HCT116 (cell line): ENCODE data around the gene KLK15. TPM values are rescaled to one million over a fixed set of nuclear protein-coding genes. Genes with fewer than 3 reads are reported as not detected.

Experiments used
- ATAC-seq: fragments of 200-7000 bp; cut with Tn5 transposase; 2 replicates; pipeline ENCODE4 v1.9.1; 2020; ENCODE audit warnings: mild to moderate bottlenecking, moderate library complexity
- BruUV-seq: library from RNA; stranded (reverse); fragments of 400-500 nt; replicated peaks from 2 replicates; lab custom pipeline; 2021; lab: Mats Ljungman, UMichigan
- CTCF ChIA-PET: fragments of 300-600 bp; sonication (Branson Sonifier 250); formaldehyde crosslinking; loops from one replicate; lab custom pipeline; 2021; ENCODE audit warnings: antibody characterized with exemption; lab: Charles Lee
- POLR2A ChIA-PET: fragments of 300-600, 350-600 bp; sonication (Branson Sonifier 250); formaldehyde crosslinking; loops from one replicate; lab custom pipeline; 2021; ENCODE audit warnings: antibody characterized with exemption; lab: Charles Lee
- RAD21 ChIA-PET, 2 experiments: fragments of 300-600 bp; sonication (Branson Sonifier 250); formaldehyde crosslinking; loops; one replicate each; lab custom pipeline; 2023; ENCODE audit warnings: low total read pairs in 2 of 2; ENCODE audit not compliant: uncharacterized antibody in 2 of 2, unreplicated experiment in 2 of 2, low non-redundant PET in 1 of 2; lab: Charles Lee
- DNase-seq: peaks from one replicate; pipeline ENCODE4 v3.0.0-alpha.2; 2010; ENCODE audit warnings: low read depth, low spot score
- H2AFZ ChIP-seq: fragments of 200-600 bp; shearing (Covaris generic), sonication (generic); 2 replicates; pipeline ENCODE4 v1.6.1; 2017; ENCODE audit warnings: low read depth, mixed run types, mixed read lengths, antibody characterized with exemption, low read length; ENCODE audit not compliant: poor library complexity, severe bottlenecking
- H3K27ac ChIP-seq: 2 replicates; pipeline ENCODE4 v1.5.1; 2012; ENCODE audit warnings: low read depth, low read length
- H3K27me3 ChIP-seq: fragments of 200-600 bp; sonication (generic); 2 replicates; pipeline ENCODE4 v1.6.1; 2016; ENCODE audit warnings: mixed run types, low read length, mixed read lengths; ENCODE audit not compliant: insufficient read depth
- H3K36me3 ChIP-seq, 2 experiments: fragments of 200-500 bp in 1 of 2; fragments of 200-600 bp in 1 of 2; sonication (Bioruptor generic) in 1 of 2; sonication (generic) in 1 of 2; 2 replicates each; pipeline versions ENCODE4 v1.5.1 to v1.6.1; 2014 to 2016; ENCODE audit warnings: low read length in 2 of 2, inconsistent platforms in 1 of 2, mixed read lengths in 1 of 2, mixed run types in 1 of 2; ENCODE audit not compliant: insufficient read depth in 2 of 2, control insufficient read depth in 1 of 2
- H3K4me1 ChIP-seq, 2 experiments: fragments of 200-600 bp in 1 of 2; sonication (generic) in 1 of 2; 2 replicates each; pipeline versions ENCODE4 v1.5.1 to v1.6.1; 2012 to 2017; ENCODE audit warnings: low read length in 2 of 2, inconsistent platforms in 1 of 2, mild to moderate bottlenecking in 1 of 2, mixed read lengths in 1 of 2, mixed run types in 1 of 2, moderate library complexity in 1 of 2; ENCODE audit not compliant: insufficient read depth in 2 of 2, control insufficient read depth in 1 of 2
- H3K4me2 ChIP-seq: fragments of 200-600 bp; sonication (generic); 2 replicates; pipeline ENCODE4 v1.6.1; 2017; ENCODE audit warnings: mixed run types, low read length, mixed read lengths
- H3K4me3 ChIP-seq, 2 experiments: fragments of 200-600 bp in 1 of 2; sonication (generic) in 1 of 2; replicated peaks in 1 of 2; 2 replicates each; pipeline ENCODE4 v1.5.1; 2011 to 2016; ENCODE audit warnings: low read length in 2 of 2, control low read depth in 1 of 2, low read depth in 1 of 2, mild to moderate bottlenecking in 1 of 2, mixed read lengths in 1 of 2, mixed run types in 1 of 2
- H3K79me2 ChIP-seq: fragments of 200-600 bp; sonication (generic); 2 replicates; pipeline ENCODE4 v1.6.1; 2017; ENCODE audit warnings: mild to moderate bottlenecking, mixed run types, low read length, moderate library complexity, mixed read lengths; ENCODE audit not compliant: insufficient read depth
- H3K9ac ChIP-seq: fragments of 200-600 bp; sonication (generic); 2 replicates; pipeline ENCODE4 v1.6.1; 2016; ENCODE audit warnings: low read length, mixed read lengths
- H3K9me2 ChIP-seq: fragments of 200-600 bp; sonication (generic), shearing (Covaris generic); 2 replicates; pipeline ENCODE4 v1.6.1; 2017; ENCODE audit warnings: mixed run types, mild to moderate bottlenecking, moderate library complexity; ENCODE audit not compliant: insufficient read depth
- H3K9me3 ChIP-seq, 2 experiments: fragments of 200-500 bp in 1 of 2; fragments of 200-600 bp in 1 of 2; sonication (Bioruptor generic) in 1 of 2; sonication (generic) in 1 of 2; 2 replicates each; pipeline ENCODE4 v1.6.1; 2014 to 2017; ENCODE audit warnings: low read length in 2 of 2, mixed read lengths in 2 of 2, inconsistent platforms in 1 of 2, low read depth in 1 of 2, mild to moderate bottlenecking in 1 of 2, mixed run types in 1 of 2, moderate library complexity in 1 of 2; ENCODE audit not compliant: control insufficient read depth in 1 of 2, insufficient read depth in 1 of 2
- H4K20me1 ChIP-seq: fragments of 200-600 bp; sonication (generic), shearing (Covaris generic); 2 replicates; pipeline ENCODE4 v1.6.1; 2017; ENCODE audit warnings: mixed run types, mild to moderate bottlenecking, moderate library complexity; ENCODE audit not compliant: insufficient read depth
- intact Hi-C: fragments of 100-400 bp; cut with micrococcal nuclease; formaldehyde crosslinking; loops from 2 replicates; pipeline ENCODE4 v1.10.0; 2022
- total RNA-seq: library from RNA; stranded (reverse); gene quantifications from one replicate; pipeline ENCODE4 v1.2.1, GENCODE V29; 2021; ENCODE audit not compliant: unreplicated experiment
- TF ChIP-seq, protein P1 (sequence below), 3 experiments: fragments of 200-600 bp in 1 of 3; sonication (generic) in 1 of 3; IDR thresholded peaks in 2 of 3; conservative IDR thresholded peaks in 1 of 3; 2 replicates each; pipeline ENCODE4 v1.5.1; 2012 to 2017; ENCODE audit warnings: low read depth in 2 of 3, low read length in 2 of 3, antibody characterized with exemption in 1 of 3, borderline replicate concordance in 1 of 3, control low read depth in 1 of 3, mild to moderate bottlenecking in 1 of 3, mixed read lengths in 1 of 3, mixed run types in 1 of 3, moderate library complexity in 1 of 3; ENCODE audit not compliant: insufficient read depth in 1 of 3
- TF ChIP-seq, protein P2 (sequence below): IDR thresholded peaks from 2 replicates; pipeline ENCODE4 v1.6.1; 2011; ENCODE audit warnings: mild to moderate bottlenecking, low read length, moderate library complexity; ENCODE audit not compliant: insufficient replicate concordance; ENCODE audit errors: extremely low read depth

KLK15 gene
- total RNA-seq, 1 experiment from 2014 or later, result not detected

DNA sequence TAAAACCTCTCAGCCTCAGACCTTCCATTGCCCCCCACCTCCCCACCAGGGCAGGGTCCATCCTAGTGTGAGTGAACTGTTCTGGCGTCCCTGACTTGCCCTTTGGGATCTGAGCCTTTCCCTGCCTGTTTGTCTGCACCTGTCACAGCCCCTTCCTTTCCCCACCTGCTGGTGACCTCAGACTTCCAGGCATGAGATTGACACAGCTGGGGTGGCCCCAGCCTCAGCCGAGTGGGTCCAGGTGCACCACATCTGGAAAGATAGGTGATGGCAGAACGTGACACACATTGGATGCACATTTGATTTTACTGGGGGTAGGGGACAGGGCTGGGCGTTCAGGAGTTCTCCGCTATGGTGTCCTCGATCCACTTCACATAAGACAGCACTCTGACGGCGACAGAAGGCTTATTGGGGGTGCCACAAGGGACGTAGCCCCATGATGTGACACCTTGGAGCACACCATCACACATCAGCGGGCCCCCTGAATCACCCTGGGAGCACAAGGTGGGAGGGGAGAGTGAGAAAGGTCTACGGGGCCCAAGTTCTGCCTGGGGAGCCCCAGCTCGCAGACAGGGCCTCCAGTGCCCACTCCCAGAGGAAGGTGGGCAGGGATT is 14.4 kb downstream of the KLK15 start:
- Histone ChIP-seq H3K36me3 (no peaks in the 10 kb centered on the region), H3K9me3 (peaks cover 0 to 7% of the 10 kb centered on the region in 2 experiments; a peak in 1 of 4 replicates), H3K9ac (no peak overlapping the region), H3K9me2 (no peaks in the 10 kb centered on the region), H4K20me1 (no peaks in the 10 kb centered on the region), H3K79me2 (no peaks in the 10 kb centered on the region), H3K4me2 (peak overlapping the region; percentile 94), H3K4me3 (peak overlapping the region; percentile 51 to 64; a peak in 2 of 4 replicates), H3K27ac (no peak overlapping the region; the same call in 1 of the 2 replicates), H2AFZ (no peak overlapping the region), H3K4me1 (peaks cover 24 to 52% of the 10 kb centered on the region in 2 experiments), H3K27me3 (no peaks in the 10 kb centered on the region)
- ChIA-PET CTCF (no interaction called here), POLR2A (no interaction called here), RAD21 (no interaction called here)
- ATAC-seq (no peak), DNase-seq (no peak)
- intact Hi-C loops, result no loop called here
- no TSS peak for BruUV-seq
- TF ChIP-seq, protein P1, sequence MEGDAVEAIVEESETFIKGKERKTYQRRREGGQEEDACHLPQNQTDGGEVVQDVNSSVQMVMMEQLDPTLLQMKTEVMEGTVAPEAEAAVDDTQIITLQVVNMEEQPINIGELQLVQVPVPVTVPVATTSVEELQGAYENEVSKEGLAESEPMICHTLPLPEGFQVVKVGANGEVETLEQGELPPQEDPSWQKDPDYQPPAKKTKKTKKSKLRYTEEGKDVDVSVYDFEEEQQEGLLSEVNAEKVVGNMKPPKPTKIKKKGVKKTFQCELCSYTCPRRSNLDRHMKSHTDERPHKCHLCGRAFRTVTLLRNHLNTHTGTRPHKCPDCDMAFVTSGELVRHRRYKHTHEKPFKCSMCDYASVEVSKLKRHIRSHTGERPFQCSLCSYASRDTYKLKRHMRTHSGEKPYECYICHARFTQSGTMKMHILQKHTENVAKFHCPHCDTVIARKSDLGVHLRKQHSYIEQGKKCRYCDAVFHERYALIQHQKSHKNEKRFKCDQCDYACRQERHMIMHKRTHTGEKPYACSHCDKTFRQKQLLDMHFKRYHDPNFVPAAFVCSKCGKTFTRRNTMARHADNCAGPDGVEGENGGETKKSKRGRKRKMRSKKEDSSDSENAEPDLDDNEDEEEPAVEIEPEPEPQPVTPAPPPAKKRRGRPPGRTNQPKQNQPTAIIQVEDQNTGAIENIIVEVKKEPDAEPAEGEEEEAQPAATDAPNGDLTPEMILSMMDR (IDR thresholded peaks at IDR 0.05 in 2 of 3, conservative IDR thresholded peaks at IDR 0.05 in 1 of 3; ENCODE audit: borderline replicate concordance in 1 of 3, insufficient read depth in 1 of 3, low read depth in 2 of 3, low read length in 2 of 3), result no peak
- TF ChIP-seq, protein P2, sequence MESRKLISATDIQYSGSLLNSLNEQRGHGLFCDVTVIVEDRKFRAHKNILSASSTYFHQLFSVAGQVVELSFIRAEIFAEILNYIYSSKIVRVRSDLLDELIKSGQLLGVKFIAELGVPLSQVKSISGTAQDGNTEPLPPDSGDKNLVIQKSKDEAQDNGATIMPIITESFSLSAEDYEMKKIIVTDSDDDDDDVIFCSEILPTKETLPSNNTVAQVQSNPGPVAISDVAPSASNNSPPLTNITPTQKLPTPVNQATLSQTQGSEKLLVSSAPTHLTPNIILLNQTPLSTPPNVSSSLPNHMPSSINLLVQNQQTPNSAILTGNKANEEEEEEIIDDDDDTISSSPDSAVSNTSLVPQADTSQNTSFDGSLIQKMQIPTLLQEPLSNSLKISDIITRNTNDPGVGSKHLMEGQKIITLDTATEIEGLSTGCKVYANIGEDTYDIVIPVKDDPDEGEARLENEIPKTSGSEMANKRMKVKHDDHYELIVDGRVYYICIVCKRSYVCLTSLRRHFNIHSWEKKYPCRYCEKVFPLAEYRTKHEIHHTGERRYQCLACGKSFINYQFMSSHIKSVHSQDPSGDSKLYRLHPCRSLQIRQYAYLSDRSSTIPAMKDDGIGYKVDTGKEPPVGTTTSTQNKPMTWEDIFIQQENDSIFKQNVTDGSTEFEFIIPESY, result no peak
